Spleen (tissue), 11 donors: ENCODE data around the gene ABCB8. TPM values are rescaled to one million over a fixed set of nuclear protein-coding genes. Genes with fewer than 3 reads are reported as not detected.

ENCODE experiments used
- DNase-seq: peaks from one replicate; pipeline ENCODE4 v3.0.0-alpha.2; 2020
- H3K27ac ChIP-seq, 8 donors: fragments of 200-600 bp; sonication (generic) in 7 of 8; 1 replicate in 4 of 8; 2 replicates in 4 of 8; pipeline versions ENCODE4 v1.5.0 to v1.8.0; 2016 to 2021; ENCODE audit warnings: inconsistent platforms in 4 of 8, mild to moderate bottlenecking in 4 of 8, moderate library complexity in 1 of 8
- H3K27me3 ChIP-seq, 7 donors: fragments of 200-600 bp; sonication (generic) in 6 of 7; replicated peaks in 1 of 7; 1 replicate in 4 of 7; 2 replicates in 3 of 7; pipeline versions ENCODE4 v1.5.0 to v1.8.0; 2016 to 2021; ENCODE audit warnings: inconsistent platforms in 3 of 7, mild to moderate bottlenecking in 1 of 7
- H3K36me3 ChIP-seq, 6 donors: fragments of 200-600 bp; sonication (generic) in 5 of 6; 1 replicate in 4 of 6; 2 replicates in 2 of 6; pipeline versions ENCODE4 v1.5.0 to v1.8.0; 2016 to 2021; ENCODE audit warnings: inconsistent platforms in 2 of 6
- H3K4me1 ChIP-seq, 6 donors: fragments of 200-600 bp; sonication (generic) in 5 of 6; 1 replicate in 3 of 6; 2 replicates in 3 of 6; pipeline versions ENCODE4 v1.5.0 to v1.8.0; 2016 to 2021; ENCODE audit warnings: inconsistent platforms in 3 of 6
- H3K4me3 ChIP-seq, 8 donors: fragments of 200-600 bp; sonication (generic) in 7 of 8; 1 replicate in 4 of 8; 2 replicates in 4 of 8; pipeline versions ENCODE4 v1.5.0 to v1.8.0; 2016 to 2021; ENCODE audit warnings: inconsistent platforms in 4 of 8, mild to moderate bottlenecking in 4 of 8, moderate library complexity in 2 of 8
- H3K9me3 ChIP-seq, 8 donors: fragments of 200-600 bp; sonication (generic) in 7 of 8; 1 replicate in 4 of 8; 2 replicates in 4 of 8; pipeline versions ENCODE4 v1.5.0 to v1.8.0; 2016 to 2021; ENCODE audit warnings: inconsistent platforms in 4 of 8
- POLR2A ChIP-seq, 3 donors: fragments of 450-650 bp; IDR thresholded peaks; one replicate each; pipeline ENCODE4 v1.5.1; 2017; ENCODE audit warnings: antibody characterized with exemption in 3 of 3, mild to moderate bottlenecking in 1 of 3
- POLR2AphosphoS5 ChIP-seq, 3 donors: sonication (generic); formaldehyde crosslinking; IDR thresholded peaks; one replicate each; pipeline ENCODE4 v1.5.1; 2017; ENCODE audit warnings: antibody characterized with exemption in 3 of 3
- WGBS, 5 donors: extraction: QIAGEN DNeasy Blood & Tissue Kit in 3 of 5; methylation state at CpG; one replicate each; pipeline versions ENCODE4 v1.1.5 to v1.1.7; 2013 to 2018; 5-methylcytosine and 5-hydroxymethylcytosine counted together
- intact Hi-C: fragments of 100-400 bp; cut with DNase I; formaldehyde crosslinking; loops from one replicate; pipeline ENCODE4 v1.15.0; 2023; ENCODE audit warnings: low total_unique reads
- polyA plus RNA-seq, 3 donors: library from polyadenylated mRNA; stranded (reverse); fragments of 200-250 nt; gene quantifications; one replicate each; pipeline ENCODE4 v1.2.1, GENCODE V29; 2013
- total RNA-seq, 7 donors: library from RNA; depleted of rRNA in 3 of 7; stranded (reverse); fragments of >200 nt in 3 of 7; fragmentation: NEBNext Ultra II Directional in 4 of 7; extraction: Animal tissue kit (Norgen Biotek cat#: 25700) in 4 of 7; gene quantifications; one replicate each; pipeline versions ENCODE4 v1.1.0 to v1.2.1, GENCODE V29; 2016 to 2021
- TF ChIP-seq, protein P1 (sequence below), 11 experiments: fragments of 200-600 bp in 7 of 11; fragments of 450-650 bp in 4 of 11; sonication (generic) in 4 of 11; IDR thresholded peaks in 8 of 11; conservative IDR thresholded peaks in 3 of 11; 1 replicate in 7 of 11; 2 replicates in 4 of 11; pipeline versions ENCODE4 v1.4.0 to v1.8.0; 2016 to 2021; ENCODE audit warnings: antibody characterized with exemption in 11 of 11, inconsistent platforms in 4 of 11, mild to moderate bottlenecking in 1 of 11
- donor health status: healthy with polysubstance abuse.
- donor health status: DM: no; HTN: no; CAD: no; lungs with moderate emphysema.
- donor health status: DM: no; HTN: no; CAD: no.
- donor health status: Bipolar disorder and iron deficiency.
- donor health status: healthy.
- donor health status: DM: no; HTN: no; CAD: no.
- donor health status: DM: yes; HTN: yes; CAD: no.

ABCB8 gene
- total and polyA plus RNA-seq, 10 donors: 12.9 to 42.6 (median 26.4) TPM

- TF ChIP-seq, protein P1, sequence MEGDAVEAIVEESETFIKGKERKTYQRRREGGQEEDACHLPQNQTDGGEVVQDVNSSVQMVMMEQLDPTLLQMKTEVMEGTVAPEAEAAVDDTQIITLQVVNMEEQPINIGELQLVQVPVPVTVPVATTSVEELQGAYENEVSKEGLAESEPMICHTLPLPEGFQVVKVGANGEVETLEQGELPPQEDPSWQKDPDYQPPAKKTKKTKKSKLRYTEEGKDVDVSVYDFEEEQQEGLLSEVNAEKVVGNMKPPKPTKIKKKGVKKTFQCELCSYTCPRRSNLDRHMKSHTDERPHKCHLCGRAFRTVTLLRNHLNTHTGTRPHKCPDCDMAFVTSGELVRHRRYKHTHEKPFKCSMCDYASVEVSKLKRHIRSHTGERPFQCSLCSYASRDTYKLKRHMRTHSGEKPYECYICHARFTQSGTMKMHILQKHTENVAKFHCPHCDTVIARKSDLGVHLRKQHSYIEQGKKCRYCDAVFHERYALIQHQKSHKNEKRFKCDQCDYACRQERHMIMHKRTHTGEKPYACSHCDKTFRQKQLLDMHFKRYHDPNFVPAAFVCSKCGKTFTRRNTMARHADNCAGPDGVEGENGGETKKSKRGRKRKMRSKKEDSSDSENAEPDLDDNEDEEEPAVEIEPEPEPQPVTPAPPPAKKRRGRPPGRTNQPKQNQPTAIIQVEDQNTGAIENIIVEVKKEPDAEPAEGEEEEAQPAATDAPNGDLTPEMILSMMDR (IDR thresholded peaks at IDR 0.05 in 8 of 11, conservative IDR thresholded peaks at IDR 0.05 in 3 of 11): no peak
- TF ChIP-seq POLR2AphosphoS5 (IDR thresholded peaks at IDR 0.05): peak; percentile 76 to 84 (median 83)
- Histone ChIP-seq H3K36me3 (peaks cover 0 to 33% (median 2%) of the 10 kb centered on the region in 6 donors), H3K27ac (peak overlapping the region; percentile 38 to 89 (median 77)), H3K9me3 (peaks cover 0 to 21% (median 16%) of the 10 kb centered on the region in 8 donors), H3K4me1 (peaks cover 6 to 89% (median 58%) of the 10 kb centered on the region in 6 donors), H3K27me3 (peaks cover 0 to 41% (median 0%) of the 10 kb centered on the region in 7 donors), H3K4me3 (peak overlapping the region; percentile 46 to 78 (median 59))
- peak; percentile 88 for DNase-seq
- intact Hi-C loops: no loop called here
- 15 to 28% (median 22%) methylated on average over 12 to 15 of the region's 15 CpGs for WGBS, 5 donors
These were observed 34.0 kb upstream of the ABCB8 start for GRCh38 chr7:150994141-150994837.

DNA sequence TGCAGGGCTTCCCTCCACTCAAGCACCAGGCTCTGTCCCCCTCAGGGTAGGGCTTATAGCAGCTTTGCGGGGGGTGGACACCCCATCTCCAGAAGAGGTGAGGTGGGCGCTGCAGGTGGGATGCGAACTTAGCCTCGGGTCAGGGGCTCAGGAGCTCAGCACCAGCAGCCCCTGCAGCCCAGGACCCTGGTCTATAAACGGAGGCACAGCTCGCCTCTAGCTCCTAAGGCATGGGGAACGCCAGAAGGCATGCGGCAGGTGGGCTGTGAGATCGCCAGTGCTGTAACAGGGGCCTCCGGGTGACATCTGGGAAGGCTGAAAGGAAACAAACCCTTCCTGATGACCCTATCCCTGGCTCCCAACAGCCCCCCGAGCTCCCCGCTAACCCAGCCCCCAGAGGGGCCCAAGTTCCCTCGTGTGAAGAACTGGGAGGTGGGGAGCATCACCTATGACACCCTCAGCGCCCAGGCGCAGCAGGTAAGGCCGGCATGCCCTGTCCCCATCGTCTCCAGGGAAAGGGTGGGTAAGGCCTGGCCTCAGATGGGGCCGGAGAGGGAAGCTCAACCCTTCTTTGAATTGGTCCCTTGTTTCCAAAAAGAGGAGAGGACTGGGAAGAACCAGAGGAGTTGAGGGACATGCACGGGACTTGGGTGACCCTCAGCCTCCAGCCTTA is 33.3 kb upstream of the ABCB8 start:
- Histone ChIP-seq H3K27ac (peak overlapping the region; percentile 36 to 89 (median 77)), H3K4me1 (peaks cover 6 to 83% (median 52%) of the 10 kb centered on the region in 6 donors), H3K27me3 (peaks cover 0 to 39% (median 0%) of the 10 kb centered on the region in 7 donors), H3K36me3 (peaks cover 0 to 33% (median 2%) of the 10 kb centered on the region in 6 donors), H3K4me3 (peak overlapping the region; percentile 46 to 78 (median 59)), H3K9me3 (peaks cover 0 to 16% (median 14%) of the 10 kb centered on the region in 8 donors)
- no peak for DNase-seq
- 27 to 46% (median 34%) methylated on average over 10 to 19 of the region's 19 CpGs for WGBS, 5 donors
- no peak for TF ChIP-seq POLR2AphosphoS5 (IDR thresholded peaks at IDR 0.05)
- TF ChIP-seq POLR2A (IDR thresholded peaks at IDR 0.05): no peak
- TF ChIP-seq, protein P1 (IDR thresholded peaks at IDR 0.05 in 8 of 11, conservative IDR thresholded peaks at IDR 0.05 in 3 of 11): no peak
- intact Hi-C loops: no loop called here

GRCh38 chr7:150996376-150997074 is 31.7 kb upstream of the ABCB8 start:
- TF ChIP-seq POLR2A (IDR thresholded peaks at IDR 0.05) (no peak), POLR2AphosphoS5 (IDR thresholded peaks at IDR 0.05) (peak in 2 of 3 donors; percentile 55 to 62)
- Histone ChIP-seq H3K27ac (peak overlapping the region in 6 of 8 donors; percentile 48 to 67 (median 65)), H3K4me1 (peaks cover 8 to 83% (median 48%) of the 10 kb centered on the region in 6 donors), H3K9me3 (peaks cover 0 to under 1% (median 0%) of the 10 kb centered on the region in 8 donors), H3K4me3 (peak overlapping the region; percentile 8 to 78 (median 33)), H3K36me3 (peaks cover 0 to 48% (median 6%) of the 10 kb centered on the region in 6 donors), H3K27me3 (peaks cover 0 to 39% (median 0%) of the 10 kb centered on the region in 7 donors)
- no peak for DNase-seq
- intact Hi-C loops: no loop called here
- WGBS, 5 donors: 3 to 16% (median 9%) methylated on average over 25 to 31 of the region's 31 CpGs

GRCh38 chr7:150997075-150997511 is 31.2 kb upstream of the ABCB8 start:
- TF ChIP-seq POLR2AphosphoS5 (IDR thresholded peaks at IDR 0.05) (no peak), POLR2A (IDR thresholded peaks at IDR 0.05) (no peak)
- TF ChIP-seq, protein P1 (IDR thresholded peaks at IDR 0.05 in 8 of 11, conservative IDR thresholded peaks at IDR 0.05 in 3 of 11): no peak
- peaks cover 0 to 39% (median 0%) of the 10 kb centered on the region in 7 donors for H3K27me3 ChIP-seq
- intact Hi-C loops: no loop called here
- peak overlapping the region in 7 of 8 donors; percentile 8 to 78 (median 34) for H3K4me3 ChIP-seq
- H3K4me1 ChIP-seq: peaks cover 8 to 83% (median 47%) of the 10 kb centered on the region in 6 donors
- peak overlapping the region in 6 of 8 donors; percentile 48 to 67 (median 65) for H3K27ac ChIP-seq
- DNase-seq: no peak
- H3K36me3 ChIP-seq: peaks cover 0 to 53% (median 7%) of the 10 kb centered on the region in 6 donors
- no peaks in the 10 kb centered on the region for H3K9me3 ChIP-seq
- WGBS, 5 donors: 49 to 62% (median 53%) methylated on average over 8 of the region's 8 CpGs
